ENCODE measurements around the gene RBM19. TPM values are rescaled to one million over a fixed set of nuclear protein-coding genes. Genes with fewer than 3 reads are reported as not detected.
A peak's percentile ranks its signal among the peaks of the same experiment; 100 is the strongest.

The RBM19 gene
- total RNA-seq, 1 experiment from 2014 or later: 29.2 TPM

DNA sequence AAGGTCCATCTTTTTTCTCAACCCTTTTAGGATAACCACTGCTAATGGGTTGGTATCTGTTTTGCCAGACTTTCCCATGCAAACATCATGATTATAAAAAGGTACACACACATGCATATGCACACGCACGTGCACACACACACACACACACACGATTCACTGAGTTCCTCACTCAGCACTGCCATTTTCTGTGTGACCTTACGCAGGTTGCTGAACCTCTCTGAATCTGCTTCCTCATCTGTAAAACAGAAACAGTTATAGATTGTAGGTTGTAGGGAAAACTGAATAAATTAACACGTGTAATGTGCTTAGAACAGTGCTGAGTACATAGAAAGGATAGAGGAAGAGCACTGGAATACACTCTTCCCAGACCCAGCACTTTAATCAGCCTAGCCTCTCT is 182.3 kb downstream of the RBM19 start:
- Mint-ChIP-seq H3K9me3 (ENCODE audit: unreplicated experiment) (no peaks in the 10 kb centered on the region), H3K27ac (ENCODE audit: low read depth, unreplicated experiment) (no peak overlapping the region), H3K4me1 (ENCODE audit: insufficient read depth, unreplicated experiment) (peaks cover 7% of the 10 kb centered on the region), H3K36me3 (ENCODE audit: insufficient read depth, unreplicated experiment) (no peaks in the 10 kb centered on the region), H3K27me3 (ENCODE audit: insufficient read depth, unreplicated experiment) (peaks cover 40% of the 10 kb centered on the region), H3K4me3 (ENCODE audit: unreplicated experiment) (no peak overlapping the region)
- intact Hi-C loops (cut with micrococcal nuclease): no loop called here
- TF ChIP-seq, protein P1, sequence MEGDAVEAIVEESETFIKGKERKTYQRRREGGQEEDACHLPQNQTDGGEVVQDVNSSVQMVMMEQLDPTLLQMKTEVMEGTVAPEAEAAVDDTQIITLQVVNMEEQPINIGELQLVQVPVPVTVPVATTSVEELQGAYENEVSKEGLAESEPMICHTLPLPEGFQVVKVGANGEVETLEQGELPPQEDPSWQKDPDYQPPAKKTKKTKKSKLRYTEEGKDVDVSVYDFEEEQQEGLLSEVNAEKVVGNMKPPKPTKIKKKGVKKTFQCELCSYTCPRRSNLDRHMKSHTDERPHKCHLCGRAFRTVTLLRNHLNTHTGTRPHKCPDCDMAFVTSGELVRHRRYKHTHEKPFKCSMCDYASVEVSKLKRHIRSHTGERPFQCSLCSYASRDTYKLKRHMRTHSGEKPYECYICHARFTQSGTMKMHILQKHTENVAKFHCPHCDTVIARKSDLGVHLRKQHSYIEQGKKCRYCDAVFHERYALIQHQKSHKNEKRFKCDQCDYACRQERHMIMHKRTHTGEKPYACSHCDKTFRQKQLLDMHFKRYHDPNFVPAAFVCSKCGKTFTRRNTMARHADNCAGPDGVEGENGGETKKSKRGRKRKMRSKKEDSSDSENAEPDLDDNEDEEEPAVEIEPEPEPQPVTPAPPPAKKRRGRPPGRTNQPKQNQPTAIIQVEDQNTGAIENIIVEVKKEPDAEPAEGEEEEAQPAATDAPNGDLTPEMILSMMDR (IDR thresholded peaks at IDR 0.05; ENCODE audit: unreplicated experiment): no peak
- ChIA-PET CTCF (no interaction called here), POLR2A (no interaction called here)
- DNase-seq (ENCODE audit: unreplicated experiment): no peak
- no TSS peak for BruUV-seq (replicated peaks)

GRCh38 chr12:113782873-113783272 is 183.3 kb downstream of the RBM19 start:
- DNase-seq (ENCODE audit: unreplicated experiment): no peak
- TF ChIP-seq, protein P1 (IDR thresholded peaks at IDR 0.05; ENCODE audit: unreplicated experiment): no peak
- ChIA-PET CTCF (no interaction called here), POLR2A (no interaction called here)
- intact Hi-C loops (cut with micrococcal nuclease): no loop called here
- Mint-ChIP-seq H3K9me3 (ENCODE audit: unreplicated experiment) (no peaks in the 10 kb centered on the region), H3K4me3 (ENCODE audit: unreplicated experiment) (no peak overlapping the region), H3K36me3 (ENCODE audit: insufficient read depth, unreplicated experiment) (no peaks in the 10 kb centered on the region), H3K4me1 (ENCODE audit: insufficient read depth, unreplicated experiment) (peaks cover 5% of the 10 kb centered on the region), H3K27me3 (ENCODE audit: insufficient read depth, unreplicated experiment) (peaks cover 40% of the 10 kb centered on the region), H3K27ac (ENCODE audit: low read depth, unreplicated experiment) (no peak overlapping the region)
- BruUV-seq (replicated peaks): no TSS peak

- H3K4me3 Mint-ChIP-seq (ENCODE audit: unreplicated experiment): no peak overlapping the region
- no TSS peak for BruUV-seq (replicated peaks)
- TF ChIP-seq, protein P1 (IDR thresholded peaks at IDR 0.05; ENCODE audit: unreplicated experiment): no peak
- peak; percentile 26 for DNase-seq (ENCODE audit: unreplicated experiment)
- no peaks in the 10 kb centered on the region for H3K4me1 Mint-ChIP-seq (ENCODE audit: insufficient read depth, unreplicated experiment)
- ChIA-PET POLR2A (interaction anchor here (0.6 kb wide), 1 partner anchor 70 kb away, joined by 3 read pairs; no protein-coding TSS in a partner anchor), CTCF (no interaction called here)
- intact Hi-C loops (cut with micrococcal nuclease): no loop called here
- H3K9me3 Mint-ChIP-seq (ENCODE audit: unreplicated experiment): no peaks in the 10 kb centered on the region
- no peak overlapping the region for H3K27ac Mint-ChIP-seq (ENCODE audit: low read depth, unreplicated experiment)
- peaks cover 28% of the 10 kb centered on the region for H3K27me3 Mint-ChIP-seq (ENCODE audit: insufficient read depth, unreplicated experiment)
- H3K36me3 Mint-ChIP-seq (ENCODE audit: insufficient read depth, unreplicated experiment): no peaks in the 10 kb centered on the region
Measured at GRCh38 chr12:113781415-113782198, 184.5 kb downstream of the RBM19 start.

- DNase-seq (ENCODE audit: unreplicated experiment): no peak
- Mint-ChIP-seq H3K4me3 (ENCODE audit: unreplicated experiment) (no peak overlapping the region), H3K27me3 (ENCODE audit: insufficient read depth, unreplicated experiment) (peaks cover 30% of the 10 kb centered on the region), H3K36me3 (ENCODE audit: insufficient read depth, unreplicated experiment) (no peaks in the 10 kb centered on the region), H3K4me1 (ENCODE audit: insufficient read depth, unreplicated experiment) (no peaks in the 10 kb centered on the region), H3K9me3 (ENCODE audit: unreplicated experiment) (no peaks in the 10 kb centered on the region), H3K27ac (ENCODE audit: low read depth, unreplicated experiment) (no peak overlapping the region)
- ChIA-PET POLR2A (no interaction called here), CTCF (no interaction called here)
- intact Hi-C loops (cut with micrococcal nuclease): no loop called here
- TF ChIP-seq, protein P1 (IDR thresholded peaks at IDR 0.05; ENCODE audit: unreplicated experiment): no peak
- BruUV-seq (replicated peaks): no TSS peak
Measured at GRCh38 chr12:113779774-113780173, 186.4 kb downstream of the RBM19 start.
